Mucosa of rectum (tissue), 2 donors: ENCODE measurements around the gene PCDH9.

ENCODE experiments used
- H3K27ac ChIP-seq, 2 donors: one replicate each; pipeline ENCODE4 v1.7.0; 2013; ENCODE audit warnings: inconsistent platforms in 2 of 2, low read depth in 2 of 2, low read length in 2 of 2
- H3K27me3 ChIP-seq, 2 donors: one replicate each; pipeline ENCODE4 v1.7.0; 2013; ENCODE audit warnings: low read length in 2 of 2; ENCODE audit not compliant: control insufficient read depth in 2 of 2, insufficient read depth in 2 of 2
- H3K36me3 ChIP-seq, 2 donors: one replicate each; pipeline ENCODE4 v1.7.0; 2013; ENCODE audit warnings: low read length in 2 of 2; ENCODE audit not compliant: control insufficient read depth in 2 of 2, insufficient read depth in 2 of 2
- H3K4me1 ChIP-seq, 2 donors: one replicate each; pipeline ENCODE4 v1.7.0; 2013; ENCODE audit warnings: low read length in 2 of 2, mild to moderate bottlenecking in 1 of 2; ENCODE audit not compliant: control insufficient read depth in 2 of 2, insufficient read depth in 2 of 2
- H3K4me3 ChIP-seq, 2 donors: one replicate each; pipeline ENCODE4 v1.7.0; 2013; ENCODE audit warnings: low read length in 2 of 2
- H3K9ac ChIP-seq, 2 donors: one replicate each; pipeline ENCODE4 v1.7.0; 2013; ENCODE audit warnings: low read length in 2 of 2, low read depth in 1 of 2, mild to moderate bottlenecking in 1 of 2
- H3K9me3 ChIP-seq, 2 donors: one replicate each; pipeline ENCODE4 v1.7.0; 2013; ENCODE audit warnings: low read length in 2 of 2; ENCODE audit not compliant: control insufficient read depth in 2 of 2
- donor health status: healthy.
- donor health status: Normal muscosa, but diverticular disease.

The PCDH9 gene

DNA sequence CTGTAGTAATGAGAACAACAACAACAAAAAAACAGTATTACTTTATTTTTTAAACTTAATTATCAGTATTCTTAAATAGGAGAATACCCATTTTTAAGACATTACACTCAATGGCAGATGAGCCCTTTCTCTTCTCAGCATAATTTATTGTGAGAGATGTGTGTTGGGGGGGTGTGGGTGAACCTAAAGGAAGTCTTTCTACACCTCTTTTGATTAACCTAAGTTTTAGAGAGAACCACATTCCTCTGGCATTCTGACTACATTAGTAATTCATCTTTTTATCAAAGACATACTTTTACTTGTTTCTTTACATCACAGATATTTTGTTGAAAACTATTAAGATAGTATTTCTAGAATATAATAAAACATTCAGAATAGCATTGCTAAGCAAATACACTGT is 890.9 kb downstream of the PCDH9 start:
- Histone ChIP-seq H3K27me3 (no peaks in the 10 kb centered on the region), H3K27ac (no peak overlapping the region), H3K36me3 (no peaks in the 10 kb centered on the region), H3K4me3 (no peak overlapping the region), H3K9me3 (no peaks in the 10 kb centered on the region), H3K9ac (no peak overlapping the region), H3K4me1 (no peaks in the 10 kb centered on the region)

DNA sequence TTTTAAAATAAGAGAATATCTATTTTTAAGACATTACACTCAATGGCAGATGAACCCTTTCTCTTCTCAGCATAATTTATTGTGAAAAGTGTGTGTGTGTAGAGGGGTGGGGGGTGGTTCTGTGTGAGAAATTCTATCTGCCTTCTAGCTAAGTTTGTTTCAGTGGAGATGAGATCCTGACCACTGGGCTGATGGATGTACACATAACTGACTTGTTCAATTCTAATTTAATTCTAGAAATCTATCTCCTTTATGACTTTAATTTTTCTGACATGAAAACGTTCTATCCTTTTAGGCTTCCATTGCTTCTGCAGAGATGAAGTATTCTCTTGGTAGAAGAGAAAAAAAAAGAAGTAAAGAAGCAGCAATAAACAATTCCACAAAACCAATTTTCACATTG is 891.6 kb downstream of the PCDH9 start:
- Histone ChIP-seq H3K9ac (no peak overlapping the region), H3K4me3 (no peak overlapping the region), H3K27ac (no peak overlapping the region), H3K9me3 (no peaks in the 10 kb centered on the region), H3K4me1 (no peaks in the 10 kb centered on the region), H3K27me3 (no peaks in the 10 kb centered on the region), H3K36me3 (no peaks in the 10 kb centered on the region)

DNA sequence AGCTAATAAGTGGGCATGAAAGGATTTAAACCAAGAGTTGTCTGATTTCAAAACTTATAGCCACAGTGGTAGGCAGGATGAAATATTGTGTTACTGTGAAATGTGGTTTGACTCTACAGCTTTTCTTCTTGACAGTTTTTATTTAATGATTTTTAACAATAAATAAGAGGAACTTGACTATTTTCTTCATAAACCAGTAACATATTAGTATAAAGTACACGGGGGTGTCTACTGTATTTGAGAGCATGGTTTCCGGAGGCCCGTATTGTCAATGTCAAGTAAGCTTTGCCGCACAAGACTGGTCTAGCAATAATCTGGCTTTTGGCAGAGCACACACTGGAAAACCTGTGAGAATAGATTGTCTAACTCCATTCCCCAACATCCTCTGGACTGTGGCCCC is 894.5 kb downstream of the PCDH9 start:
- no peaks in the 10 kb centered on the region for H3K36me3 ChIP-seq
- no peaks in the 10 kb centered on the region for H3K27me3 ChIP-seq
- no peak overlapping the region for H3K27ac ChIP-seq
- H3K9ac ChIP-seq: no peak overlapping the region
- H3K4me3 ChIP-seq: no peak overlapping the region
- H3K9me3 ChIP-seq: no peaks in the 10 kb centered on the region
- H3K4me1 ChIP-seq: no peaks in the 10 kb centered on the region

DNA sequence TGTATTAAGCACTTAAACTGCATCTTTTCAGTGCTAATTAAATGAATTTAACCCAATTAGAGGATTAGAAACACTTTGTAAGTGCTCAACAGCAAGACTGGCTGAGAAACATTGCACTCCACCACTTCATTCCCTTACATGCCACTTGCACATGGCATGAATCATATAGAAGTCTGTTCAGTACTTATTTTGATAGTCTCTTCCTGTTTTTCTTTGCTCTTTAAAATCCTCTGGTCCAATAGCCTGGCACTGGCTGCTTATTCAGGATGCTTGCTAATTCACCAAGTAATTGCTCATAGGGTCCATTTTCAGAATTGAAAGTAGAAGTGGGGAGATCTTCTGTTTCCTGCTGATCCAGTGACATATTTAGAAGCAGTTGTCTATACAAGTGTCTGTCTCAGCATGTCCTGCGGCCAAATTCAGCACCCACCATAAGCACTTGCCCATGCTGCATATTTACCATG is 900.1 kb downstream of the PCDH9 start:
- Histone ChIP-seq H3K27me3 (no peaks in the 10 kb centered on the region), H3K4me1 (no peaks in the 10 kb centered on the region), H3K9me3 (no peaks in the 10 kb centered on the region), H3K4me3 (no peak overlapping the region), H3K9ac (no peak overlapping the region), H3K36me3 (no peaks in the 10 kb centered on the region), H3K27ac (no peak overlapping the region)

DNA sequence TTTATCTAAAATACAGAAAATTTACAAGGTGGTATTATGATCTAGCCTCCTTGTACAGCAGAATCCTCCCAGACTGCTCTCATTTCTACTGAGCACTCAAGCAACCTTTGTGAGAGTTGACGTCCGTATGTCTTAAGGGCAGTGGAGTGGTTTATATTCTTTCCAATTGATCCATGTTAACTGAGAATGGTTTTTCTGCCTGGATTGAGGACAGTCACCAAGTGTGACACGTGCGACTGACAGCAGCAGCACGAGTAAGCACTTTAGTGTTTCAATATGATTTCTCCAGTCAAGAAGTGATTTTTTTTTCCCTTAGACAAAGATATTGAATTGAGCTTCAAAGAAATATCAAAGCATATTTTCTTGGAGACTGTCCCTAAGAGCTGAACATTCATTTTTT is 901.7 kb downstream of the PCDH9 start:
- H3K4me3 ChIP-seq: no peak overlapping the region
- H3K4me1 ChIP-seq: no peaks in the 10 kb centered on the region
- H3K9me3 ChIP-seq: no peaks in the 10 kb centered on the region
- H3K9ac ChIP-seq: no peak overlapping the region
- H3K27me3 ChIP-seq: no peaks in the 10 kb centered on the region
- H3K27ac ChIP-seq: no peak overlapping the region
- H3K36me3 ChIP-seq: no peaks in the 10 kb centered on the region

DNA sequence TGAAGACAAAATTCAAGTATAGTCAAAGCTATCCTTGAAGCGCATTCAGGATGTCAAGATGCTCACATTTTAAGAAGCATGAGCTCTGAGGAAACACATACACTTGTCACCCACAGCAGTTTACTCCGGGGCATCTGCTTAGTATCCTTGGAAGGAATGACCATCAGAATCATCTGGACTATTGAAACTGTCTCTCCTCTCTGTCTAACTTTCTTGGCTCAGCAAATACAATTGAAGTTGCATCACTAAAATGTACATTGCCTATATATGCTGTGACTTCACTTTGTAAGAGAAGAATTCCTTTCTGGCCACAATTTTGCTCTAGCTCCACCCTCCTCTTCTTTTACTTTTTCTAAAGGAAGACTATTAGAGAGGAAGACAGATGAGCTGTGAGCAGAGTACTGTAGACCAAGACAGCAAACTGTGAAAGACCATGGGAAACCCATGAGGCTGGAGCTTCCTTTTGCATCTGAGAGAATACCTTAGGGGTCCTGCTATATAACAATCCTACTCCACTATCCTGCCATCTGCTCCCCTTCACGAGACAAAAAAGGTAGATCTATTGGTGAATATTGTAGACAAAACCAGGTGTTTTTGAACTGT is 906.3 kb downstream of the PCDH9 start:
- no peak overlapping the region for H3K4me3 ChIP-seq
- no peaks in the 10 kb centered on the region for H3K36me3 ChIP-seq
- H3K27ac ChIP-seq: no peak overlapping the region
- H3K27me3 ChIP-seq: no peaks in the 10 kb centered on the region
- H3K9ac ChIP-seq: no peak overlapping the region
- H3K9me3 ChIP-seq: no peaks in the 10 kb centered on the region
- H3K4me1 ChIP-seq: no peaks in the 10 kb centered on the region

DNA sequence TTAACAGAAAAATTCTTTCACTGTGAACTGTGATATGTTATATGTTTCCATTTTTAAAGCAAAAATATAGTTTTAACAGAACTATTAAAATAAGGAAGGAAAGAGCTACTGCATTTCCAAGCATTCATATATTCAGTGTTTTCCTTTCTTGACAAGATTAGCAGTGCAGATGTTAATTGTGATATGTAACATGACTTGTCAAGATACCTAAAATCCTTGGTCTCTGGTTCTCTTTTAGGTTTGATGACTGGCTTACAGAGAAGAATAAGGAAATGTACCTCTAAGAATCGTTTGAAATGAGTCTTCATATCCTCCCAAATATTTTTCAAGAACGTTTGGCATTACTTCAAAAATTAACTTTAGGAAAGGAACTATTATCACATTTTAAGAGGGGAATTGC is 907.2 kb downstream of the PCDH9 start:
- Histone ChIP-seq H3K4me3 (no peak overlapping the region), H3K9ac (no peak overlapping the region), H3K36me3 (no peaks in the 10 kb centered on the region), H3K27me3 (no peaks in the 10 kb centered on the region), H3K27ac (no peak overlapping the region), H3K4me1 (no peaks in the 10 kb centered on the region), H3K9me3 (no peaks in the 10 kb centered on the region)

DNA sequence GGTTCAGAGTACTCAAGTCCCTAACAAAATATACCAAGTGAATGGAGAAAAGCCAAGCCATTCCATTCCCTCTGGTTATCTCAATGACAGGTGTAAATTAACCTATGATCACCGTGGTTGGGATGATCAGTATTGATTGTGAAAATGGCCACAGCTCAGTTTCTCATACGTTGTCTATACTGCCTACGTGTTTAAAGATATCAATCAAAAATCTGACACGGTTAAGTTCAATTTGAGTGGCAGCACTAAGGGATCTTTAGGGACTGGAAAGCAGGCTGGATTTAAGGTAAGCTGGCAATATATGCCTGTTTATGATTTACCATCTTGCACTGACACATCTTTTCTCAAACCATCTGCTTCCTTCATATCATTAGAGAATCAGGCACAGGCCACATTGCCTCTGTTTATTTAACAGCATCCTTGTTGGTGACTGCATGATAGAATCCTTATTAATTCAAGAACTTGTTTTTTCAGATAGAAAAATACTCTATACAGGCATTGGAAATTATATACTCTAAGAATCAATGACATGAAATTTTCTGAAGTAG is 907.9 kb downstream of the PCDH9 start:
- Histone ChIP-seq H3K27ac (no peak overlapping the region), H3K4me1 (no peaks in the 10 kb centered on the region), H3K27me3 (no peaks in the 10 kb centered on the region), H3K9me3 (no peaks in the 10 kb centered on the region), H3K36me3 (no peaks in the 10 kb centered on the region), H3K9ac (no peak overlapping the region), H3K4me3 (no peak overlapping the region)

DNA sequence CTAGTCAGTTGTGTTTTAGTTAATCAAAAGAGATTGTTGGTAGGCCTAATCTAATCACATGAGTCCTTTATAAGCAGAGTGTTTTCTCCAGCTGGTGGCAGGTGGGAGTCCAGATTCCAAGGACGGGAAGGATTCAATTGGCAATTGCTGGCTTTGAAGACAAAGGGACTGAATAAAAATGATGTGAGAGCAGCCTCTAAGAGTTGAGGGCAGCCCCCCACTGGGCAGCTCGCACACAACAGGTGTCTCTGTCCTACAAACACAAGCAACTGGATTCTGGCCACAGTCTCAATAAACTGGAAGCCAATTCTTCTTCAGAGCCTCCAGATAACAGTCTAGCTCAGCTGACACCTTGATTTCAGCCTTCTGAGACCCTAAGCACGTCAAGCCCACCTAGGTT is 915.2 kb downstream of the PCDH9 start:
- Histone ChIP-seq H3K4me1 (peaks cover 4 to 13% of the 10 kb centered on the region in 2 donors), H3K27ac (no peak overlapping the region), H3K27me3 (no peaks in the 10 kb centered on the region), H3K9me3 (no peaks in the 10 kb centered on the region), H3K9ac (no peak overlapping the region), H3K4me3 (no peak overlapping the region), H3K36me3 (no peaks in the 10 kb centered on the region)

DNA sequence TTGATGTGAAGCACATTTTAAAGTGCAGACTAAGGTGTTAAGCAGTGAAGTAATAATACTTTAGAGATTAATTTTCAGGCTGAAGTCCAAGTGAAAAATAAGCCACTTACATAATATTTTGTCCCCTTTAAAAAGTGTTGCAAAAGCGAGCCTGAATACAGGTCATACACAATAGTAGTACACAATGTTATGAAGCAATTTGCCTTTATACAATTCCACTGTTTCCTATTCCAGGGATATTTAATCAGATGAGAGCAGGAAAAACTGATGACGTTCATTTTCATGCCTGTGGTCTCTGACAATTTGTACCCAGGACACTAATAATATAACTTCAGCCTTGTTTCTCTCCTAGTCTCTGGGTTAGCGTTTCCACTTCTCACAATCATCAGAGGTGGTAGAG is 916.7 kb downstream of the PCDH9 start:
- Histone ChIP-seq H3K9ac (no peak overlapping the region), H3K4me3 (no peak overlapping the region), H3K36me3 (no peaks in the 10 kb centered on the region), H3K4me1 (peaks cover 4 to 13% of the 10 kb centered on the region in 2 donors), H3K27ac (no peak overlapping the region), H3K9me3 (no peaks in the 10 kb centered on the region), H3K27me3 (no peaks in the 10 kb centered on the region)
